ENCODE results near the gene HOMER1.

Gene HOMER1

DNA sequence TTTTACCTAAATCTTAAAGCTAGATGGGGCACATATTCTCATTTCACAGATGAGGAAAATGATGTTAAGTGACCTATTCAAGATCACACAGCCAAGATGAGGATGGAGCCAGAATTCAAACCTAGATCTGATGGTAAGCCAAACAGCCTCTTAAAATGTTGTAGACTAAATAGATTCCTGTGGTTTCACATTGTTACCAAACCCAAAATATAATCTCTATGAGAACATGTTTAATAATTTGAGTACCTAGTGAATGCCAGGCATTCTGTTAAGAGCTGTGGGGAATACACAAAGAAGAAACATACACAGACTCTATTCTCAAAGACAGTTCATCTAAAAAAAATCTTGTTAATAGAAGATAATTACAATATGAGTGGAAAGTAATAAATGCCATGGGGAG, 25.2 kb downstream of the HOMER1 start:
- no peak for DNase-seq (ENCODE audit: low read depth)

DNA sequence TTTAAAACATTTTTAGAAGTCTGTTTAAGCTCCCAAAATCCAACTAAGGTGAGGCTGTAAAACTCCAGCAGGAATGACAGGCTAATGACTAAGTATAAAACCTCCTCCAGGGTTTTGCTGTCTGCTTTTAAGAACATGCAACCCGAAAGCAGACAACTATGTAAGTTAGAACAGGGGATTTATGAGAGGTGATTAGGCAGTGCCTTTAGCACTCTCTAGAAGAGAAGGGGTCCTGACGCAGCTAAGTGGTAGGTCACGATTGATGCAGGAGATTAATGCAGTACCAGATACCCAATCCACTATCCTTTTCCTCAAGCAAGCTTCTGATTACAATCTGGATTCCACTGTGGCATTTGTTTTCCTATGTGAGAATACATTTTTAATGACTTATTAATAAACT, 25.9 kb downstream of the HOMER1 start:
- no peak for DNase-seq (ENCODE audit: low read depth)

DNA sequence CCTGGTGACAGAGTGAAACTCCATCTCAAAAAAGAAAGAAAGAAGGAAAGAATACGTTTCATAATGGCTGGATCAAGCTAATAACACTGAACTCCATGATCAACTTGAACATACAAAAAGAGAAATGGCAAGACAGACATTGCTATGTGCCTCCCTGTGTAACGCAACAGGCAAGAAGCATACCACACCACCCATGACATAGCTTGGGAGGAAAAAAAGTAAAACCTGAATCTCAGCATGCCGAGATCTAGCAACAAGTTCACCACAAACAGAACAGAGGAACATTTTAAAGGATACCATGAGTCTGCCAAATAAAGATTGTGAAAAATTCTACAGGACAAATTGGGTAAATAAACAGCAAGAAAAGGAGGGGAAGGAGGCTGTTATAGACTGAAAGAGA, 26.7 kb downstream of the HOMER1 start:
- no peak for DNase-seq (ENCODE audit: low read depth)

GRCh38 chr5:79486116-79486515, 27.8 kb downstream of the HOMER1 start:
- no peak for DNase-seq (ENCODE audit: low read depth)

- DNase-seq (ENCODE audit: low read depth) = no peak
Measured at GRCh38 chr5:79484731-79485130, 29.2 kb downstream of the HOMER1 start.

DNA sequence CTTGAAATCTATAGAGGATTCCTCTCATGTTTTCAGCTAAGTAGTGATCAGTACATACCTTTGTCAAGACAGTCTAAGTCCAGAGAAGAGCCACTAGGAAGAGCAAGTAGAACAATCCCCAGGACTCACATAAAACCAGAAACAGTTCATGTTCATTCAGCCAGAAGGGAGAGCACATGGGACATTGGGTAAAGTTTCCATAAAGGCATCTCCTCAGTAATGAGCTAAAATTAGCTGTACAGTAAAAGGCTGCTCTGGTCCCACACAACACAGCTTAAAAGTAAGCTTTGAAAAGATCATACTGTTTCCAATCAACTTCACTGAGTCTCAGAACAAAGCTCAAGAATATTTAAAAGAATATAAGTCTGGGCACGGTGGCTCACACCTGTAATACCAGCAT, 32.4 kb downstream of the HOMER1 start:
- no peak for DNase-seq (ENCODE audit: low read depth)

- no peak for DNase-seq (ENCODE audit: low read depth)
Measured at GRCh38 chr5:79480991-79481390, 32.9 kb downstream of the HOMER1 start.

GRCh38 chr5:79475152-79475466, 38.8 kb downstream of the HOMER1 start:
- DNase-seq (ENCODE audit: low read depth) = no peak

GRCh38 chr5:79474367-79475151, 39.4 kb downstream of the HOMER1 start:
- no peak for DNase-seq (ENCODE audit: low read depth)

DNA sequence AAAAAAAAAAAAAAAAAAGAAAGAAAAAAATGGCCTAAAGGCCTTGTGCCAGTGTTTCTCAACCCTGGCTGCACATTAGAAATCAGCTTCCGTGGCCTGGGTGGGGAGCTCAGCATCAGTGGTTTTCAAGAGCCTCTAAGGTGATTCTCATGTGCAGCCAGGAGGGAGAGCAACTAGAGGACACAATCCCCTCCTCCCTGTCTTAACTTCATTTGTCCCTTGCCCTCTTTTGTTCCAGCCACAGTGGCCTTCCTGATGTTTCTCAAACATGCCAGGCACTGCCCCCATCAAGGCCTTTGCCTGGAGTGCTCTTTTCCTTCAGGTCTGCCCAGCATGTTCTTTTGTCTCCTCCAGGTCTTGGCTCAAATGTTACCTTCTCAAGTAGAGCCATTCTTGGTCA, 42.4 kb downstream of the HOMER1 start:
- DNase-seq (ENCODE audit: low read depth) = no peak

DNA sequence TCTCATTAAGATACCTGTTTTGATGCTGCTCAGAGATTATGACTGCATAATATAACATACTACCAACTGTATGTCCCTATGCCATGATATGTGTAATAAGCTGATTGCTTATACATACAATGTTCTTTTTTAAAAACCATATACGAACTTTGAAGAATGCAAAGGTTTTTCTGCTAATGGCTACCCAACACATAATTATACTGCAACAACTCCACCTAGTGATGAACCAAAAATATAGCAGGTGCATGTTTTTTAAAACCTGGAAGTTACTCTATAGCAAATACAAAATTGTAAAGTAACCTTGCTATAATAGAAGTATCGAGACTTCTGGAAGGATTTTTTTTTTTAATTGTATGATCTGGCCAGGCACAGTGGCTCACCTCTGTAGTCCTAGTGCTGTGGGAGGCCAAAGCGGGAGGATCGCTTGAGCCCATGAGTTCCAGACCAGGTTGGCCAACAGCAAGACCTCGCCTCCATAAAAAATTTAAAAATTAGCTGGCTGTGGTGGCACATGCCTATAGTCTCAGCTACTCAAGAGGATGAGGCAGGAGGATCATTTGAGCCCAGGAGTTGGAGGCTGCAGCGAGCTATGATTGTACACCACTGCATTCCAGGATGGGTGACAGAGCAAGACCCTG, 49.1 kb downstream of the HOMER1 start:
- no peak for DNase-seq (ENCODE audit: low read depth)

DNA sequence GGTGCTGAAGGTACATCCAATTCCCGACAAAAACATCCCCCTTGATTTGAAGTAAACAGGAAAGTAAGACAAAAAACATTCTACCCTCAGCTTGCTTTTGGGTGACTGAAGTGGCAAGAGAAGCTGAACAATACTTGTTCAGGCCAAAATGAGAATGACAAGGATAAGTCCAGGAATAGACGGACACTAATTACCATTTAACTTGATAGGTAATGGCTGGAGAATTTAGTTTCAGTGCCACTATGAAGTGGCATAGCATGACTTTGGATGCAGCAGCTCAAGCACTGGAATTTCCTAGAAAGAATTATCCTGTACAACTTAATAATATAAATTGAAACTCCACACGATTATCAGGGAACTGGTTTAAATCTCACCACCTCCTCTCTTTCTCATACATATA, 49.7 kb downstream of the HOMER1 start:
- DNase-seq (ENCODE audit: low read depth) = no peak

GRCh38 chr5:79459626-79460025, 54.3 kb downstream of the HOMER1 start:
- DNase-seq (ENCODE audit: low read depth) = no peak

- DNase-seq (ENCODE audit: low read depth) = no peak
Measured at GRCh38 chr5:79456890-79457583, 56.9 kb downstream of the HOMER1 start.

- no peak for DNase-seq (ENCODE audit: low read depth)
Measured at GRCh38 chr5:79456400-79456799, 57.5 kb downstream of the HOMER1 start.

GRCh38 chr5:79454043-79454442, 59.9 kb downstream of the HOMER1 start:
- DNase-seq (ENCODE audit: low read depth) = no peak

- DNase-seq (ENCODE audit: low read depth) = no peak
Measured at GRCh38 chr5:79448336-79448735, 65.6 kb downstream of the HOMER1 start.

DNA sequence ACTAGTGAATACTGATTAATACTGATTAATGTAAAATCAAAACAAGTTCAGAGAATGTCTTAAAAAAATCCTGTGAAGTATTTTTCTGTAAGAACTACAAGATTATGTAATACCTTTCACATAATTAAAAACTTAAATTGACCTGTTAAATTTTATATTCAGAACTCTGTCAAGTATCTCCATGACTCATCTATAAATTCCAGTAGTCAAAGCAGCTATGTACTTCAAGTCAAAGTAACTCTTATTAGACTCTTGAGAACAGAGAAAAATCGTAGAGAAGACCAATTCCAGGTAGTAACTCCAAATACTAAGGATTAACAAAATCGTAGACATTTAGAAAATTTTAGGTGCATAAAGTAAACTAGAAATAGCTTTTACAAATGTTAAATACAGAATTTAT, 77.1 kb downstream of the HOMER1 start:
- DNase-seq (ENCODE audit: low read depth) = no peak

- no peak for DNase-seq (ENCODE audit: low read depth)
Measured at GRCh38 chr5:79436224-79436623, 77.7 kb downstream of the HOMER1 start.

- DNase-seq (ENCODE audit: low read depth) = no peak
Measured at GRCh38 chr5:79430196-79430595, 83.7 kb downstream of the HOMER1 start.

GRCh38 chr5:79423296-79423695, 90.6 kb downstream of the HOMER1 start:
- DNase-seq (ENCODE audit: low read depth) = no peak

DNA sequence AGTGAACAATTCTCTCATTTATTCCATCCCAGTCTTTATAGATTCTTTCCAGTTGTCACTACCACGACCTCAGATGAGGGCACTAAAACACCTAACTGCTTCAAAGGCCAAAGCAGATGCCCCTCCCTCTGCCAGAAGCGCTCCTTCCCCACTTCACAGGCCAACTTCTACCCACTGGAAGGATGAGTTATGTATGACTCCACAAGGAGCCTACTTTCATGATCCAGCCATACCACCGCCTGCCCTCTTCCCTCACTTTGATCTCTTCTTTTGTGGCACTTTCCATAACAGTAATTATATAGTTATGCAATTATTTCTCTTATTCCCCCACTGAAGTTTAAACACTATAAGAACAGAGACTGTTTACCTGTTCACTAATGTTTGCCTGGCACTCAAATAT, 93.7 kb downstream of the HOMER1 start:
- DNase-seq (ENCODE audit: low read depth) = no peak

- no peak for DNase-seq (ENCODE audit: low read depth)
Measured at GRCh38 chr5:79418276-79418675, 95.7 kb downstream of the HOMER1 start.

GRCh38 chr5:79417495-79417894, 96.4 kb downstream of the HOMER1 start:
- no peak for DNase-seq (ENCODE audit: low read depth)

Data from stimulated activated CD8-positive, alpha-beta memory T cell treated with anti-CD3 and anti-CD28 coated beads, Interleukin-15, amount 100 ng/mL, for 24 hours (primary cell).